22Rv1 (cell line): ENCODE results near the gene CSMD2.

Source experiments
- CTCF ChIP-seq: fragments of 450-650 bp; IDR thresholded peaks from 2 replicates; pipeline ENCODE4 v1.5.1; 2017; ENCODE audit warnings: mild to moderate bottlenecking
- ZFX ChIP-seq: fragments of 450-650 bp; IDR thresholded peaks from 2 replicates; pipeline ENCODE4 v1.6.1; 2017; ENCODE audit warnings: antibody characterized with exemption, borderline replicate concordance

- TF ChIP-seq CTCF, result no peak
- no peak for TF ChIP-seq ZFX
Measured at GRCh38 chr1:33636209-33636608, 528.8 kb downstream of the CSMD2 start.
